Measurements from ENCODE around the gene ZNF878. TPM values are rescaled to one million over a fixed set of nuclear protein-coding genes. Genes with fewer than 3 reads are reported as not detected.

ZNF878 gene
- total and polyA plus RNA-seq, 9 of the 15 experiments (the other 6 are each of a cell fraction or from before 2014, with no cell fraction given): 0.30 to 1.4 (median 0.50) TPM

- no peak for TF ChIP-seq ZFP1 (CRISPR knock-in tag; IDR thresholded peaks at IDR 0.05)
- no peak for TF ChIP-seq BDP1 (IDR thresholded peaks at IDR 0.05; ENCODE audit: insufficient read depth, insufficient read length)
These were observed 39.5 kb upstream of the ZNF878 start (continued) for GRCh38 chr19:12092065-12092867.

DNA sequence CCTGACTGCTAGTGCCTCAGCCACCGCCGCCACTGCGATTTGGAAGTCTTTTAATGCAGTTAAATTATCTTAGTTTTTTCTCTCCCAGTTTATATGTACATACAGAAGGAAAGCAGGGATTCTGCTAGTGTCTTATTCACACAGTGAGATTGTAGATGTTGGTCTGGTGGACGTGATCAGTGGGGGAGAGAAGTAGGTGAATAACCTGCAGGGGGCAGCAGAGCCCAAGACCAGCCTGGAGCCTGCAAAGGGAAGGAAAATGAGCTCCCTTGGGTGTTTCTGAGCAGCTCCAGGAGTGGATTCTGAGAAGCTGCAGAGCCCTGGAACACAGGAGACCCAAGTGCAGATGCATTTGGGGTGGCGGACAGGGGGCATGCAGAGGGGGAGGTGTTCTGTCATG is 38.0 kb upstream of the ZNF878 start:
- in situ Hi-C loops (cut with MboI) (no loop called here), intact Hi-C loops (cut with micrococcal nuclease) (loop anchor here (2.0 kb wide), 1 partner anchor 50 kb away; the partner anchor contains the start of gene ZNF20)
- H3K27ac ChIP-seq (ENCODE audit: extremely low read depth, low read depth, low read length): no peak overlapping the region
- H3K9me3 ChIP-seq (replicated peaks; ENCODE audit: control insufficient read depth, insufficient read depth, low read depth, low read length): peaks cover 2% of the 10 kb centered on the region
- WGBS (ENCODE audit: insufficient coverage, low coverage, missing lambda C conversion rate): 19% methylated on average over 5 of the region's 5 CpGs
- H3K4me1 ChIP-seq (replicated peaks in 1 of 2; ENCODE audit: control insufficient read depth in 2 of 2, insufficient read depth in 2 of 2, low read length in 2 of 2): peaks cover 0 to 10% of the 10 kb centered on the region in 2 experiments; a peak in 2 of 5 replicates
- H3K36me3 ChIP-seq (ENCODE audit: control insufficient read depth, insufficient read depth, low read length): peaks cover 9% of the 10 kb centered on the region; the same call in 2 of the 3 replicates
- H3K4me2 ChIP-seq (ENCODE audit: insufficient read depth, low read length): no peak overlapping the region
- FAIRE-seq (peak; percentile 77), ATAC-seq (peak; percentile 74), DNase-seq (ENCODE audit: extremely low read depth in 1 of 4, low spot score in 3 of 4) (peak; percentile 57 to 76 (median 62))
- no peak overlapping the region for H3K4me3 ChIP-seq
- no peaks in the 10 kb centered on the region for H3K27me3 ChIP-seq (ENCODE audit: control insufficient read depth in 2 of 2, insufficient read depth in 2 of 2, low read length in 2 of 2)
- no peak overlapping the region for H3K9ac ChIP-seq (ENCODE audit: insufficient read depth in 1 of 2, low read depth in 2 of 2, low read length in 2 of 2)
- H4K20me1 ChIP-seq (replicated peaks; ENCODE audit: control insufficient read depth, insufficient read depth, low read length): no peaks in the 10 kb centered on the region
- ChIA-PET POLR2A (interaction anchor here (0.5 to 0.8 kb wide), 4 partner anchors 10 to 581 kb away, joined by 3 to 5 read pairs (median 3); no protein-coding TSS in a partner anchor), CTCF (ENCODE audit: low intra/inter-chr PET ratio) (no interaction called here)
- H3K9me1 ChIP-seq (ENCODE audit: control insufficient read depth, insufficient read depth, low read length): no peaks in the 10 kb centered on the region
- H2AFZ ChIP-seq (ENCODE audit: low read depth, low read length): no peak overlapping the region
- BruUV-seq (replicated peaks): no TSS peak
- H3K79me2 ChIP-seq (ENCODE audit: control insufficient read depth, insufficient read depth, low read length): peaks cover 15% of the 10 kb centered on the region
- TF ChIP-seq REST (IDR thresholded peaks at IDR 0.05; ENCODE audit: borderline replicate concordance) (peak; percentile 33; the same call in 1 of the 2 replicates), REST (CRISPR knock-in tag; IDR thresholded peaks at IDR 0.05; ENCODE audit: low read depth) (no peak), CTCF (IDR thresholded peaks at IDR 0.05 in 2 of 3, conservative IDR thresholded peaks at IDR 0.05 in 1 of 3; ENCODE audit: insufficient read depth in 2 of 3, low read depth in 1 of 3, low read length in 3 of 3) (peak; percentile 68 to 74 (median 69)), RAD21 (CRISPR knock-in tag; conservative IDR thresholded peaks at IDR 0.05 in 1 of 2, IDR thresholded peaks at IDR 0.05 in 1 of 2) (peak; percentile 19 to 65; a peak in 3 of 4 replicates), TRIM28 (IDR thresholded peaks at IDR 0.05) (no peak), SMC3 (conservative IDR thresholded peaks at IDR 0.05; ENCODE audit: insufficient read depth, low read depth, low read length) (peak; percentile 51; the same call in 1 of the 2 replicates), ZNF583 (CRISPR knock-in tag; IDR thresholded peaks at IDR 0.05) (no peak)

Measured in K562 (cell line).